Uterus (tissue), 2 donors: ENCODE results near the gene CMTM2.

Source experiments
- POLR2A ChIP-seq, 2 donors: fragments of 450-650 bp; IDR thresholded peaks; one replicate each; pipeline ENCODE4 v1.6.1; 2016; ENCODE audit warnings: antibody characterized with exemption in 2 of 2, mild to moderate bottlenecking in 1 of 2, moderate library complexity in 1 of 2
- TF ChIP-seq, protein P1 (sequence below), 4 experiments: fragments of 200-600 bp in 2 of 4; fragments of 450-650 bp in 2 of 4; sonication (generic) in 2 of 4; IDR thresholded peaks; one replicate each; pipeline ENCODE4 v1.5.1; 2016 to 2019; ENCODE audit warnings: antibody characterized with exemption in 4 of 4, mild to moderate bottlenecking in 2 of 4, moderate library complexity in 1 of 4

DNA sequence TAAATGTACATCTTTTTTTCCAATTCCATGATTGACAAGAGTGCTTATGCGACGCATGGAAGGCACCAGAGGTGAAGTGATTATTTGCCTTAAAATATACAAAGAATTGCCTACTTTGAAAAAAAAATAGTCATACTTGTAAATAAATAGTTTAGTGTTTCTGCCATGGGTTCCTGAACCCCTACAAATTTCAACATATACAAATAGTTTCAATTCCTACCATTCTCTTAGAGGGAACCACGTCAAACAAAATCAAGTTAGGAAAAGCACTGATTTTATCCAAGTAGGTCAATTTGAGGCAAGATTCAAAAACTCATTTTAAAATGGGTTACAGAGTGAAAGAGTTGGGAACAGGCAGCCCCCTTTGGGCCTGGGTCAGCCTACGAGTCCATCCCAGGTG lies 36.9 kb downstream of the CMTM2 start:
- TF ChIP-seq, protein P1, sequence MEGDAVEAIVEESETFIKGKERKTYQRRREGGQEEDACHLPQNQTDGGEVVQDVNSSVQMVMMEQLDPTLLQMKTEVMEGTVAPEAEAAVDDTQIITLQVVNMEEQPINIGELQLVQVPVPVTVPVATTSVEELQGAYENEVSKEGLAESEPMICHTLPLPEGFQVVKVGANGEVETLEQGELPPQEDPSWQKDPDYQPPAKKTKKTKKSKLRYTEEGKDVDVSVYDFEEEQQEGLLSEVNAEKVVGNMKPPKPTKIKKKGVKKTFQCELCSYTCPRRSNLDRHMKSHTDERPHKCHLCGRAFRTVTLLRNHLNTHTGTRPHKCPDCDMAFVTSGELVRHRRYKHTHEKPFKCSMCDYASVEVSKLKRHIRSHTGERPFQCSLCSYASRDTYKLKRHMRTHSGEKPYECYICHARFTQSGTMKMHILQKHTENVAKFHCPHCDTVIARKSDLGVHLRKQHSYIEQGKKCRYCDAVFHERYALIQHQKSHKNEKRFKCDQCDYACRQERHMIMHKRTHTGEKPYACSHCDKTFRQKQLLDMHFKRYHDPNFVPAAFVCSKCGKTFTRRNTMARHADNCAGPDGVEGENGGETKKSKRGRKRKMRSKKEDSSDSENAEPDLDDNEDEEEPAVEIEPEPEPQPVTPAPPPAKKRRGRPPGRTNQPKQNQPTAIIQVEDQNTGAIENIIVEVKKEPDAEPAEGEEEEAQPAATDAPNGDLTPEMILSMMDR (IDR thresholded peaks at IDR 0.05), result no peak
- TF ChIP-seq POLR2A (IDR thresholded peaks at IDR 0.05), result no peak
